OCI-LY7 (cell line): ENCODE results near the gene IL11. TPM values are rescaled to one million over a fixed set of nuclear protein-coding genes. Genes with fewer than 3 reads are reported as not detected.

ENCODE experiments used
- BruUV-seq: library from RNA; stranded (reverse); fragments of 400-500 nt; replicated peaks from 2 replicates; lab custom pipeline; 2021; lab: Mats Ljungman, UMichigan
- CTCF ChIA-PET: fragments of 300-600 bp; sonication (Branson Sonifier 250); formaldehyde crosslinking; loops from one replicate; lab custom pipeline; 2022; ENCODE audit warnings: antibody characterized with exemption; ENCODE audit not compliant: unreplicated experiment; lab: Charles Lee
- POLR2A ChIA-PET: fragments of 300-600 bp; sonication (Branson Sonifier 250); formaldehyde crosslinking; loops from one replicate; lab custom pipeline; 2022; ENCODE audit warnings: antibody characterized with exemption; lab: Charles Lee
- DNase-seq: peaks from one replicate; pipeline ENCODE4 v3.0.0-alpha.2; 2015; ENCODE audit warnings: low spot score
- H2AFZ ChIP-seq: fragments of 200-600 bp; sonication (generic), shearing (Covaris generic); 2 replicates; pipeline ENCODE4 v1.6.1; 2014; ENCODE audit warnings: mild to moderate bottlenecking, antibody characterized with exemption, low read length, moderate library complexity
- H3K27ac ChIP-seq: fragments of 200-600 bp; sonication (generic); 2 replicates; pipeline ENCODE4 v1.5.1; 2014; ENCODE audit warnings: mixed run types, low read depth, mild to moderate bottlenecking, moderate library complexity, low read length, inconsistent platforms; ENCODE audit not compliant: poor library complexity, severe bottlenecking
- H3K36me3 ChIP-seq: fragments of 200-600 bp; sonication (generic); 2 replicates; pipeline ENCODE4 v1.6.1; 2014; ENCODE audit warnings: mild to moderate bottlenecking, antibody characterized with exemption, low read length, moderate library complexity, mixed read lengths; ENCODE audit not compliant: insufficient read depth
- H3K4me1 ChIP-seq: fragments of 200-600 bp; sonication (generic); 2 replicates; pipeline ENCODE4 v1.5.1; 2014; ENCODE audit warnings: mild to moderate bottlenecking, low read length; ENCODE audit not compliant: insufficient read depth, poor library complexity, severe bottlenecking
- H3K4me2 ChIP-seq: fragments of 200-600 bp; sonication (generic); 2 replicates; pipeline ENCODE4 v1.6.1; 2014; ENCODE audit warnings: mild to moderate bottlenecking, low read length
- H3K4me3 ChIP-seq: fragments of 200-600 bp; sonication (generic); 2 replicates; pipeline ENCODE4 v1.5.1; 2014; ENCODE audit warnings: mild to moderate bottlenecking, low read depth, low read length; ENCODE audit not compliant: poor library complexity, severe bottlenecking
- H3K79me2 ChIP-seq: fragments of 200-600 bp; sonication (generic); 2 replicates; pipeline ENCODE4 v1.6.1; 2016; ENCODE audit warnings: low read depth, mild to moderate bottlenecking, low read length, moderate library complexity, mixed read lengths; ENCODE audit not compliant: insufficient read depth
- H3K9me2 ChIP-seq: fragments of 200-600 bp; sonication (generic); 2 replicates; pipeline ENCODE4 v1.6.1; 2016; ENCODE audit warnings: mild to moderate bottlenecking, low read length, mixed read lengths; ENCODE audit not compliant: insufficient read depth
- H3K9me3 ChIP-seq: fragments of 200-600 bp; sonication (generic); 2 replicates; pipeline ENCODE4 v1.6.1; 2014; ENCODE audit warnings: mild to moderate bottlenecking, mixed run types, low read length, mixed read lengths
- H4K20me1 ChIP-seq: fragments of 200-600 bp; sonication (generic); 2 replicates; pipeline ENCODE4 v1.6.1; 2014; ENCODE audit warnings: mild to moderate bottlenecking, antibody characterized with exemption, low read length, moderate library complexity, mixed read lengths; ENCODE audit not compliant: insufficient read depth
- CTCF ChIP-seq: fragments of 200-600 bp; sonication (generic); conservative IDR thresholded peaks from 2 replicates; pipeline ENCODE4 v1.5.1; 2014; ENCODE audit warnings: mild to moderate bottlenecking, antibody characterized with exemption, low read length, moderate library complexity, mixed read lengths
- EZH2phosphoT487 ChIP-seq: fragments of 200-600 bp; sonication (generic); IDR thresholded peaks from 2 replicates; pipeline ENCODE4 v1.6.1; 2018; ENCODE audit warnings: low read depth, borderline replicate concordance, mild to moderate bottlenecking, mixed run types, antibody characterized with exemption, low read length, moderate library complexity, mixed read lengths
- intact Hi-C: fragments of 100-400 bp; cut with micrococcal nuclease; formaldehyde crosslinking; loops from one replicate; pipeline ENCODE4 v1.10.0; 2022; ENCODE audit not compliant: unreplicated experiment
- total RNA-seq, 2 experiments: library from RNA; depleted of rRNA in 1 of 2; stranded (reverse); fragments of >200 nt in 1 of 2; shearing (Covaris generic) in 1 of 2; gene quantifications; 2 replicates each; pipeline ENCODE4 v1.2.3, GENCODE V29; 2014 to 2022

IL11 gene
- total RNA-seq, 2 experiments from 2014 or later, result 0.32 to 0.46 TPM

GRCh38 chr19:55376241-55376933, 6.1 kb upstream of the IL11 start, which contains the start of gene TMEM190:
Gene TMEM190 (plus strand): TSS chr19:55376826. CDS start chr19:55376854, 28 bp downstream.
- no peak within 1 kb of the TSS for H3K4me3 ChIP-seq
- no peaks in the 10 kb centered on the region for H3K9me2 ChIP-seq
- H3K27ac ChIP-seq, result no peak within 1 kb of the TSS
- no peaks in the 10 kb centered on the region for H3K4me1 ChIP-seq
- no peaks in the 10 kb centered on the region for H3K79me2 ChIP-seq
- BruUV-seq, result no TSS peak
- H4K20me1 ChIP-seq, result no peaks in the 10 kb centered on the region
- DNase-seq, result no peak
- H2AFZ ChIP-seq, result no peak within 1 kb of the TSS
- H3K9me3 ChIP-seq, result no peaks in the 10 kb centered on the region
- intact Hi-C loops, result no loop called here
- H3K36me3 ChIP-seq, result no peaks in the 10 kb centered on the region
- no peak for TF ChIP-seq CTCF
- TF ChIP-seq EZH2phosphoT487, result no peak
- ChIA-PET POLR2A (interaction anchor here (0.7 kb wide), 1 partner anchor 258 kb away, joined by 7 read pairs; no protein-coding TSS in a partner anchor), CTCF (no interaction called here)
- no peak within 1 kb of the TSS for H3K4me2 ChIP-seq

GRCh38 chr19:55373993-55374757, 3.9 kb upstream of the IL11 start:
- no peak overlapping the region for H3K4me2 ChIP-seq

More at GRCh38 chr19:55373993-55374757, 3.9 kb upstream of the IL11 start:
- ChIA-PET CTCF (no interaction called here), POLR2A (no interaction called here)
- H3K36me3 ChIP-seq, result no peaks in the 10 kb centered on the region
- intact Hi-C loops, result no loop called here
- BruUV-seq, result no TSS peak
- DNase-seq, result no peak
- TF ChIP-seq EZH2phosphoT487, result no peak
- TF ChIP-seq CTCF, result no peak
- H3K79me2 ChIP-seq, result no peaks in the 10 kb centered on the region
- no peaks in the 10 kb centered on the region for H3K4me1 ChIP-seq
- H3K27ac ChIP-seq, result no peak overlapping the region
- no peak overlapping the region for H2AFZ ChIP-seq
- H3K4me3 ChIP-seq, result no peak overlapping the region
- no peaks in the 10 kb centered on the region for H4K20me1 ChIP-seq
- H3K9me3 ChIP-seq, result no peaks in the 10 kb centered on the region
- no peaks in the 10 kb centered on the region for H3K9me2 ChIP-seq
